ENCODE data around the gene MMRN1. TPM values are rescaled to one million over a fixed set of nuclear protein-coding genes. Genes with fewer than 3 reads are reported as not detected.

The MMRN1 gene
- total RNA-seq, 1 experiment from 2014 or later = not detected

DNA sequence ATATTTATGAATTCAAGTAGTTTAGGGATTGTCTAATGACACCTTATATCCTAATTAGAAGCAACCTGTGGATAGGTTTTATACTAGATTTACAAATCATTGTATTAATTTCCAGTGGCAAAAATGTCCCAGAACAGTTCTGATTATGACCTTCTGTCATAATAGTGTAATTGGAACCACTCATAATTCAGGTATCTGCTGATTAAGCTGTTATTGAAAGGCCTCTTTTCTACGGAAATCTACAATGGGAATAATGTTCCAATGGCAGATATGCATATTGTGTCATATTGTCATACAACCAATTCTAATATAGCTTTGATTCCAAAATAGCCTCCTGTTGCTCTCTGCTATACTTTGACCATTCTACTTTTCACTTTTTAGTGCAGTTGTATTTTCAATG lies 19.0 kb downstream of the MMRN1 start:
- CTCF ChIA-PET = no interaction called here
- H3F3A ChIP-seq (ENCODE audit: insufficient read depth, low read depth) = no peaks in the 10 kb centered on the region

DNA sequence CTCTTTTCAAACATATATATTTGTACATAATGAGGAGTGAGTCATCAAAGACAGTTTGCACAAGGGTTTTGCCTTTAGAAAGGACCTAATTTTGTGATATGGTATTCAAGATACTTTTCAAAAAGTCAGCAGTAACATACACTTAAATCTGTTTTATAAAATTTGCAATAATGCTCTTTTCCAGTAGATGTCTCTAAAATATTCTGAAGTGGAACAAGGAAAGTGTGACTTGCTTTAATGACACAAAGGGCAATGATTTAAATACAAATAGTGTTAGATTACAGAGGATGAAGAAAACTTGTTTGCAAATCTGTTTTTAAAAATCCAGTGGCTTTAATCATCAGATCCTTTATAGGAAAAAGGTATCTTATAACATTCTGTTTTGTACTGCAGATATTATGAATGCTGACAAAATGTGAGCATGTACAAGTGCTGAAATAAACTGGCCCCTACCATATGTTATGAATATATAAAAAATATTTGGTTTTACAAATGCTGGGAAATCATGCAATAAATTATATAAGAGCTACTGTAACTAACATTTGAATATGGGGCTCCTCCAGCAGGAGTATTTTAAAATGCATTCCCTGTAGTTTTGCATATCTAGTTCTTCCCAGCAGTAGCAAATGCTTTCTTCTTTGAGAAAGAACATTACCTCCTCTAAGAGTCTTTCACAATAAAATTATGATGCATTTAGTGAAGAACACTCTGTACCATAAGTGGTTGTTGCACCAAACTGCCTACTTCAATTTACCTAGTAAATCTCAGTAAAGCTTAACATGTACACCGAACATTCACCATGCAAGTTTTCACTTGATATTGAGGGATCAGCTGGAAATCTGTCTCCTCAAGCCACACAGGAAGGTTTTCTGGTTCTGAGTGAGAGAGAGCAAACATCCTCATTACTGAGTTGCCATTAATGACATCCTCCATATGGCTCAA lies 20.2 kb downstream of the MMRN1 start:
- DNase-seq = no peak
- Histone ChIP-seq H3K4me1 (replicated peaks; ENCODE audit: insufficient read depth) (no peaks in the 10 kb centered on the region), H2AFZ (no peak overlapping the region), H3K9me2 (ENCODE audit: insufficient read depth) (no peaks in the 10 kb centered on the region), H3K36me3 (ENCODE audit: low read depth) (no peaks in the 10 kb centered on the region), H3K9me3 (ENCODE audit: insufficient read depth, low read depth) (no peaks in the 10 kb centered on the region), H4K20me1 (ENCODE audit: insufficient read depth) (no peaks in the 10 kb centered on the region), H3K79me2 (ENCODE audit: low read depth) (no peaks in the 10 kb centered on the region), H3K27me3 (ENCODE audit: insufficient read depth, low read depth) (no peaks in the 10 kb centered on the region), H3K27ac (no peak overlapping the region), H3K4me2 (no peak overlapping the region), H3K4me3 (no peak overlapping the region), H3F3A (ENCODE audit: insufficient read depth, low read depth) (no peaks in the 10 kb centered on the region)
- intact Hi-C loops (cut with micrococcal nuclease; ENCODE audit: unreplicated experiment) = no loop called here
- TF ChIP-seq EZH2 (IDR thresholded peaks at IDR 0.05; ENCODE audit: low read depth) = no peak
- TF ChIP-seq, protein P1, sequence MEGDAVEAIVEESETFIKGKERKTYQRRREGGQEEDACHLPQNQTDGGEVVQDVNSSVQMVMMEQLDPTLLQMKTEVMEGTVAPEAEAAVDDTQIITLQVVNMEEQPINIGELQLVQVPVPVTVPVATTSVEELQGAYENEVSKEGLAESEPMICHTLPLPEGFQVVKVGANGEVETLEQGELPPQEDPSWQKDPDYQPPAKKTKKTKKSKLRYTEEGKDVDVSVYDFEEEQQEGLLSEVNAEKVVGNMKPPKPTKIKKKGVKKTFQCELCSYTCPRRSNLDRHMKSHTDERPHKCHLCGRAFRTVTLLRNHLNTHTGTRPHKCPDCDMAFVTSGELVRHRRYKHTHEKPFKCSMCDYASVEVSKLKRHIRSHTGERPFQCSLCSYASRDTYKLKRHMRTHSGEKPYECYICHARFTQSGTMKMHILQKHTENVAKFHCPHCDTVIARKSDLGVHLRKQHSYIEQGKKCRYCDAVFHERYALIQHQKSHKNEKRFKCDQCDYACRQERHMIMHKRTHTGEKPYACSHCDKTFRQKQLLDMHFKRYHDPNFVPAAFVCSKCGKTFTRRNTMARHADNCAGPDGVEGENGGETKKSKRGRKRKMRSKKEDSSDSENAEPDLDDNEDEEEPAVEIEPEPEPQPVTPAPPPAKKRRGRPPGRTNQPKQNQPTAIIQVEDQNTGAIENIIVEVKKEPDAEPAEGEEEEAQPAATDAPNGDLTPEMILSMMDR (conservative IDR thresholded peaks at IDR 0.05) = no peak
- no TSS peak for BruUV-seq (replicated peaks)
- ChIA-PET POLR2A (ENCODE audit: unreplicated experiment) (no interaction called here), CTCF (no interaction called here)

More for the DNA sequence above, 19.0 kb downstream of the MMRN1 start:
- Histone ChIP-seq H3K4me2 (no peak overlapping the region), H3K9me3 (ENCODE audit: insufficient read depth, low read depth) (no peaks in the 10 kb centered on the region), H3K4me1 (replicated peaks; ENCODE audit: insufficient read depth) (no peaks in the 10 kb centered on the region), H3K4me3 (no peak overlapping the region), H3K27me3 (ENCODE audit: insufficient read depth, low read depth) (no peaks in the 10 kb centered on the region), H3K27ac (no peak overlapping the region), H4K20me1 (ENCODE audit: insufficient read depth) (no peaks in the 10 kb centered on the region), H2AFZ (no peak overlapping the region), H3K9me2 (ENCODE audit: insufficient read depth) (no peaks in the 10 kb centered on the region), H3K79me2 (ENCODE audit: low read depth) (no peaks in the 10 kb centered on the region), H3K36me3 (ENCODE audit: low read depth) (no peaks in the 10 kb centered on the region)
- intact Hi-C loops (cut with micrococcal nuclease; ENCODE audit: unreplicated experiment) = no loop called here
- POLR2A ChIA-PET (ENCODE audit: unreplicated experiment) = no interaction called here
- no TSS peak for BruUV-seq (replicated peaks)
- TF ChIP-seq, protein P1 (conservative IDR thresholded peaks at IDR 0.05) = no peak
- no peak for TF ChIP-seq EZH2 (IDR thresholded peaks at IDR 0.05; ENCODE audit: low read depth)
- no peak for DNase-seq

DNA sequence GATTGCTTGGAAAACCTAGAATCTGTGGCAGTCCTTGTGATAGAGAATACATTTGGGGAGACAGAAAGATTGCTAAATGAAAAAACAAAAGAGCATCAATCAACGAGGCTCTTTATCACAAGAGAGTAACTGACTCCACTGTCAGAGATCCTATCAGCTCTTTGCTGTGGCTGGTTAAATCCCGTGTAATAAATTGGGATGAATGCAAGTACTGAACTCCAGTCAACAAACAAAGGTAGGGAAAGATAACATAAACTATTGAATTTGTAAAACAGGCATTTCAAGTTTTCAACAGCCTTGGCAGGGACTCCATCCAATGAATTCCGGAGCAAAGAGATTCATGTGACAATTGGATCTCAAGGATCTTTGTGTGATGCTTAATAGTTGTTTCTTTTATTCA lies 21.3 kb downstream of the MMRN1 start:
- TF ChIP-seq EZH2 (IDR thresholded peaks at IDR 0.05; ENCODE audit: low read depth) = no peak
- TF ChIP-seq, protein P1 (conservative IDR thresholded peaks at IDR 0.05) = no peak
- H3K27ac ChIP-seq = no peak overlapping the region
- ChIA-PET POLR2A (ENCODE audit: unreplicated experiment) (interaction anchor here (0.7 kb wide), 1 partner anchor 121 kb away, joined by 3 read pairs; no protein-coding TSS in a partner anchor), CTCF (no interaction called here)
- H3K36me3 ChIP-seq (ENCODE audit: low read depth) = no peaks in the 10 kb centered on the region
- H3K9me3 ChIP-seq (ENCODE audit: insufficient read depth, low read depth) = no peaks in the 10 kb centered on the region
- intact Hi-C loops (cut with micrococcal nuclease; ENCODE audit: unreplicated experiment) = no loop called here
- no peaks in the 10 kb centered on the region for H3F3A ChIP-seq (ENCODE audit: insufficient read depth, low read depth)
- no peaks in the 10 kb centered on the region for H3K79me2 ChIP-seq (ENCODE audit: low read depth)
- no peaks in the 10 kb centered on the region for H3K4me1 ChIP-seq (replicated peaks; ENCODE audit: insufficient read depth)
- BruUV-seq (replicated peaks) = no TSS peak
- no peaks in the 10 kb centered on the region for H3K9me2 ChIP-seq (ENCODE audit: insufficient read depth)
- no peak overlapping the region for H3K4me2 ChIP-seq
- H3K27me3 ChIP-seq (ENCODE audit: insufficient read depth, low read depth) = no peaks in the 10 kb centered on the region
- no peaks in the 10 kb centered on the region for H4K20me1 ChIP-seq (ENCODE audit: insufficient read depth)
- no peak for DNase-seq
- no peak overlapping the region for H2AFZ ChIP-seq
- no peak overlapping the region for H3K4me3 ChIP-seq

Measured in PC-9 (cell line).